NCI-H510A treated with DMSO at 0.1 percent for 48 hours (cell line): ENCODE data around the gene CD160.
"Not testable (repeated sequence)": the region's sequence is repeated elsewhere in the genome, so short reads cannot be mapped to it uniquely, and the experiment has no call there.

Experiments used
- DNase-seq: peaks from one replicate; lab custom pipeline; 2025; lab: John Stamatoyannopoulos, UW

CD160 gene

DNA sequence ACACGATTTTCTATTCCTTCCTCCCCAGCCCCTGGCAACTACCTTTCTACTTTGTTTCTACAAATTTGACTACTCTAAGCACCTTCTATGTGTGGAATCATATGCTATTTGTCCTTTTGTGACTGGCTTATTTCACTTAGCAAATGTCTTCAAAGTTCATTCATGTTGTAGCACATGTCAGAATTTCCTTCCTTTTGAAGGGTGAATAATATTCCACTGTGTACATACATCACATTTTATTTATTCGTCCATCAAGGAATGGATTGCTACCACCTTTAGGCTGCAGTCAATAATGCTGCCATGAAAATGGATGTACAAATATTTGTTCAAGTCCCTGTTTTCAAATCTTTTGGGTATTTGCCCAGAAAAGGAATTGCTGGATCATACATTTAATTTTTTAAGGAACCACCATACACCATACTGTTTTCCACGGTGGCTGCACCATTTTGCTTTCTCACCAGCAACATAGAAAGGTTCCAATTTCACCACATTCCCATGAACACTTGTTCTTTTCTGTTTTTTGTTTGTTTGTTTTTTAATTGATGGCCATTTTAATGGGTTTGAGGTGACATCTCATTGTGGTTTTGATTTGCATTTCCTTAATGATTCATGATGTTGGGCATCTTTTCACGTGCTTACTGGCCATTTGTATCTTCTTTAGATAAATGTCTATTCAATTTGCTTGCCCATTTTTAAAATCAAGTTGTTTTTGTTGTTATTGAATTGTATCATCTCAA lies 8.8 kb upstream of the CD160 start:
- DNase-seq, result no peak

DNA sequence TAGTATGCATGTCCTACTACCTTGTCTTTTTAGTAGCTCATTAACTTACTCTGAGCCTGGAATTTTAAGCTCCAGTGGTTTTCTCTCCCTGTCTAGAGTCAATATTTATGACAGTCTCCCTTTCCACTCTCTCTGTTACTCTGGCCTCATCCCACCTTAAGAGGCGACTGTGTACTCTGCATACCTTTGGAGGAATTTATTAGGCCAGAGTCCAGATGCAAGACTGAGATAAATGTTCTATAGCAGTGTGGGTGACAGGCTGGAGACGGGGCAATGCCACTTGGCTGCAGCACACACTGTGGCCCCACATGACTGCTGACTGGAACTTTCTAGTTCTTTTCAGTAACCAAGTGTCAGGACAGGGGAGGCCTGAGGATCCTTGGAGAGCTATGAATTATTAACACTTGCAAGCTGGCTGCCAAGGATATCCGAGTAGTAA lies 8.1 kb upstream of the CD160 start:
- no peak for DNase-seq

DNA sequence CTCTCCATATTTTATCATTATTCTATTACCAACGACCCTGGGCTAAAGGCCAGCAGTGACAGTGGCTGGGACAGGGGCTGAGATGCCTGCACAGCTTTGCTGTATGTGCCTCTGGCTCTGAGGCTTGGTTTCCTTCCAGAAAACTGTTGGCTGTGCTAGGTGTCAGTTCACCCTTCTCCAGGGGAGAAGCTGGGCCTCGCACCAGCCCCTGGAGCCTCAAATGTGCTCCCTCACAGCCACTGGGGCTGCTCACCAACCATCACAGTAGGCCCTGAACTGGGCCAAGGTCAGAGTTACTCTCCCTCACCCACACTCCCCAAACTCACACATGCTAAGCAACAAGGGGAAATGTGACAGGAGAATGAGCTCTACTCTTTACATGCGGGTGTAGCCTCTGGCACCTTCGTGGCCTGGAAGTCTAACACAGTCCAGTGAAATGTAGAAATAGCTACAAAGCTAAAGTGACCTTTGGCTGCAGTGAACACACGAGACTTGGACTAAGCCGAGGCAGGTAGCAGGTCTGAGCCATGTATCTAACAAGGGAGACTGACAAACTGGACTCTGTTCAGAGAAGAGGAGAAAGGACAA lies 4.7 kb upstream of the CD160 start:
- no peak for DNase-seq

DNA sequence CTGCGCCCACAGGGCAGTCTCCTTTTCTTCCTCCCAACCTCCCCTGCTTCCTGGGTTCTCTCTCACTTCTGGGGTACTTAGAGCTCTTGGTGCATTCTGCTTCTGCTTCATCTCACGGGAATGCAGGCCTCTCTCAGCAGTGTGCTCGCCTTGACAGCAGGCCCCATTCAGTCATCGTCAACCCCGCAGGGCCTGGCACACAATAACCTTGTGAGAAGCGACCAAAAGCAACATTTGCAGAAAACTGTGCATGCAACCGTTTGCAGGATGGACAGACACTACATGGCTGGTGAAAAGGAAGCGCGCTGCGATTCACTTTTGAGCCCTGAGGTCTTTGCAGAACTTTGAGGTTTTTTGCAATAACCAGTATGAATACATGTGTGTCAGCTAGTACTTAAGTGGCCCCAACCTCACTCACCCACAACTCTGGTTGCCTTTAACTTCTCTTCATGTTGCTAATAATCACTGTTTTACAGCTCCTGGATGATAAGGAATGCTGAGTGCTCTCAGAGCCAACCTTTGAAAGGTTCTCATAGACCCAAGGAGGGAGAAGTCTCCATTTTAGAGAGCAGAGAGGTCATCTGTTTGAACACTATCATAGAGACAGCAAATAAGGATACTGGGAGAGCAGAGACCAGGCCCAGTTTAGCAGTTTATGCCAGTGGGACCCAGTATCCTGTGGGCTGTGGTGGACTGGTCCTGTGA lies 2.5 kb upstream of the CD160 start:
- DNase-seq, result no peak

DNA sequence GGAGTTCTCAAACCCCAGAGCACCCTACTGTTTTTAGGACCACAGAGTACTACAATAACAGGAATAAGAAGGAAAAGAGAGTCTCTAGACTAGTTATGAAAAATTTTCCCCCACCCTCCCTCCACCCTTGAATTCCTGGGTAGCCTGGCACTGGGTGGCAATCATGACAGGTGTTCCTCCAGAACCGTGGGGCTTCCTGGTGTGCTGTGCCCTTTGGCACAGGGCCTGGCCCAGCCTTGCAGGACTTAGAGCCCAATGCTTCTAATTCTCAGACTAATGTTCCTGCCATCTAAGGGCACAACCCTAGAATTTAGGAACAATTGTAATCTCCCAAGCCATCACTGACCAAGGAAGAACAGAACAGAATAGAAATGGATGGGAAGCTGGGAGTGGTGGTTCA lies 1.5 kb upstream of the CD160 start:
- no peak for DNase-seq

DNA sequence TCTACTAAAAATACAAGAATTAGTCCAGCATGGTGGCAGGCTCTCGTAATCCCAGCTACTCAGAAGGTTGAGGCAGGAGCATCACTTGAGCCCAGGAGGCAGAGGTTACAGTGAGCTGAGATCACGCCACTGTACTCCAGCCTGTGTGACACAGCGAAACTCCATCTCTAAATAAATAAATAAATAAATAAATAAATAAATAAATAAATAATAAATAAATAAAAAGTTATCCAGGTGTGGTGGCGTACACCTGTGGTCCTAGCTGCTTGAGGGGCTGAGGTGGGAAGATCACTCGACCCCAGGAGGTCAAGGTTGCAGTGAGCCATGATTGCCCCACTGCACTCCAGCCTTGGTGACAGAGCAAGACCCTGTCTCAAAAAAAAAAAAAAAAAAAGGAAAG lies 834 bp upstream of the CD160 start:
- DNase-seq, result not testable (repeated sequence)

DNA sequence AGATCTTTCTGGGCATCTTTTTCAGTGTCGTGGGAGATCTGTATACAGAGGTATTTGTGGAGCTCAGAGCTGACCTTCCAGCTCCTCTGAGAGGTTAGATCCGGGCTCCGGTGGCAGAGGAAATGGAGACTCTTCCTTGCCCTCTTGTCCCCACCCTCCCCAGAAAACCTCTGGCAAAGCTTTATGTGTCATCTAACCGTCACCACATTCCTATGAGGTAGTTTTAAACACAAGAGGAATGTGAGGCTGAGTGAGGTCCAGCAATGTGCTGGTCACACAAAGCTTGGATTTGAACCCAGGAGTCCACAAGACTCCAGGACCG lies 1.2 kb downstream of the CD160 start:
- no peak for DNase-seq

DNA sequence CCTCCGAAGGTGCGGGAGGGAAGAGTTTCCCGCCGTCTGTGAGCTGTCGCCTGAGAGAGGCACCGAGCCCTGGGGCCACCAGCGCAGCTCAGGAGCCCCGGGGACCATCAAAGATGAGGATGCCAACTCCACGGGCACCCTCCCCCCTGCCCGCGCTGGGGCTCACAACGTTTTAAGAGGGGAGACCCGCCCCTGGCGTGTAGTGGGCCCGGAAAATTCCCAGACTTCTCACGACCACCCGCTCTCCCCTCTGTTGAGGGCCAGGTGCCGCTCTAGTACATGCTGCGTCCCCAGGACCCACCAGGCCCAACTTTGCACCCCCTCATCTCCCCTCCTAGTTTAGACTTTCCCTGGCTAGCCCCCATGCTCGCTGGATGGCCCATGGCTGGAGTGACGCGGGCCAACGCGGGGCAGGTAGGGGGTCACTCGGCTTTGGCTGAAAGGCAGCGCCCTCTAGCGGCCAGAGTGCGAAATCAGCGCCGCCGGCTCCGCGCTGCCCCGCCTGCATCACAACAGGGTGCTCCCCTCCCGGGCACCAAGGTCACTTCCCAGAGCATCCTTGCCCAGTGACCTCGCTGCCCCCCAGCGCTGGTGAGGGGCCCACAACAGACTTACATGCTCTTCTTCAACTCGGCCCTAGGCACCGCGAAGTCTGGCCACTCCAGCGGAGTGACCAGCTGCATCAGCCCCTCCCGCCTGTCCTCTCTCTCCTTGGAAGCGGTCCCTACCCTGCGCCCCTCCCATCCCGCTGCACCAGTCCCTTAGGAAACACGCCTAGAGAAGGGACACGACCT lies 1.8 kb downstream of the CD160 start:
- peak; percentile 56 for DNase-seq

DNA sequence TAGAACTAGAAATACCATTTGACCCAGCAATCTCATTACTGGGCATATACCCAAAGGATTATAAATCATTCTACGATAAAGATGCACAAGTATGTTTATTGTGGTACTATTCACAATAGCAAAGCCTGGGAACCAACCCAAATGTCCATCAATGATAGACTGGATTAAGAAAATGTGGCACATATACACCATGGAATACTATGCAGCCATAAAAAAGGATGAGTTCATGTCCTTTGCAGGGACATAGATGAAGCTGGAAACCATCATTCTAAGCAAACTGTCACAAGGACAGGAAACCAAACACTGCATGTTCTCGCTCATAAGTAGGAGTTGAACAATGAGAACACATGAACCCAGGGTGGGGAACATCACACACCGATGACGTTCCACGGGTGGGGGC lies 6.9 kb downstream of the CD160 start:
- not testable (repeated sequence) for DNase-seq

DNA sequence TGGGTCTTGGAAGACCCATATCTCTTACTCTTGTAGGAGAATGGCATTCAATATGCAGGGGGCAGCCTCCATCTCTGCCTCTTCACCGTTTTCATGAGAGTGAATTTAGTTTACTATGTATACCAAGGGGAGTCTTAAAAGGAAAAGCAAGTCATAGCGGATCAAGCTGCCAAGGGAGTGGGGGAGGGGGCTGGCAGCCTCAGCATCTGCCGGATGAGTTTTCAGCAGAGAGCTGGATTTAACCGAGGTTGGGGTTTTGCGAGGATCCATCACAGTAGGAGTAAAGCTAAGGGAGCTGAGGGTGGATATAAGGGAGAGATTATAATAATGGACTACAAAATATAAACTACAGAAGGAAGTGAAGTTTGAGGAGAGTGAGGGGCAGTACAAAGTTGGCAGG lies 9.9 kb downstream of the CD160 start:
- no peak for DNase-seq

DNA sequence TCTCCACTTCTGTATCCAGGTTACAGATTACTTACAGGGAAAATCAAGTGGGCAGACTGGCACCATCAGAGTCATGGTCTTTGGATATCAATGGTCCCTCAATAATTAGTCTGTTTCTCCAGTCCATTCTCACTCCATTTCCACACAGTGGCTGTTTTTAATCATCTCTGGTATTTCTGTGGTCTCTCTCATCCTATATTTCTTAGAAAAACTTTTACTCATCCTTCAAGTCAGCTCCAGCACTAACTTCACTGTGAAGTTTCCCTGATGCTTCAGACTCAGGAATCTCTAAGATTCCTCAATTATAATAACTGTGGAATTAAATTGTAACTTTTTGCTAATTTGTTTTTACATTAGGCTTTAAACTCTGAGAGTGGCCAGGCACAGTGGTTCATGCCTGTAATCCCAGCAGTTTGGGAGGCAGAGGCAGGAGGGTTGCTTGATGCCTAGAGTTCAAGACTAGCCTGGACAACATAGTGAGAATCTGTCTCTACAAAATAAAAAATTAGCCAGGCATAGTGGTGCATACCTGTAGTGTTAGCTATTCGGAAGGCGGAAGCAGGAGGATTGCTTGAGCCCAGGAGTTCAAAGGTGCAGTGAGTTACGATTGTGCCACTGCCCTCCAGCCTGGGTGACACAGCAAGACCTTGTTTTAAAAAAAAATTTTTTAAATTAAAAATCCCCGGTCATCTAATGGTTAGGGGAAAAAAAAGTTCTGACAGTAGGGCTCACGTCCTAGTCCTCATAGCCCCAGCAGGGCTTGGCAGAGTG lies 10.6 kb downstream of the CD160 start:
- no peak for DNase-seq

DNA sequence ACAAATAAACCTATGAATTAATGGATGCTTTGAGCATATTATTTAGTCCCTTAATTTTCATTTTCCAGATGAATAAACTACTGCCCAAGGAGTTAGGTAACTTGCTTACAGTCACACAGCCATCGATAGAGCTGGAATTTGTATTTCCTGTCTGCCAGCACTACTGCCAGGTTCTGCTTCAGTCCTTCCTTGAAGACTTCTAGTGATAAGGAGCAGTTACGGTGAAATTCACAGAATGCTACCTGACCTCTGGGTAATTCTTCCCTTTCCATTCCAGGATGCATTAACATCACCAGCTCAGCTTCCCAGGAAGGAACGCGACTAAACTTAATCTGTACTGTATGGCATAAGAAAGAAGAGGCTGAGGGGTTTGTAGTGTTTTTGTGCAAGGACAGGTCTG lies 11.2 kb downstream of the CD160 start:
- DNase-seq, result no peak

DNA sequence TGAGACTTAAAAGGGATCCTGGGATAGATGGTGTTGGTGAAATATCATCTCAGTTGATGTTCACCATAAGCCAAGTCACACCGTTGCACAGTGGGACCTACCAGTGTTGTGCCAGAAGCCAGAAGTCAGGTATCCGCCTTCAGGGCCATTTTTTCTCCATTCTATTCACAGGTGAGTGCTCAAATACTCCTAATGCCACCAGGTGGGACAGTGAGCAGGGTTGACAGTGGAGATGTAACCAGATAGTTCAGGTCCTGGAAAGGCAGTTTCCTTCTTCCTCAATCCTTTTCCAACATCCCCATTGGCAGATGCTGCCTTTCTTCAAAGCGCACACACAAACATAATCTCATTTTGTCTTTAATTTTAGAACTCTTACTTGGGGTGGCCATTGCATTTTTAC lies 11.6 kb downstream of the CD160 start:
- DNase-seq, result no peak

DNA sequence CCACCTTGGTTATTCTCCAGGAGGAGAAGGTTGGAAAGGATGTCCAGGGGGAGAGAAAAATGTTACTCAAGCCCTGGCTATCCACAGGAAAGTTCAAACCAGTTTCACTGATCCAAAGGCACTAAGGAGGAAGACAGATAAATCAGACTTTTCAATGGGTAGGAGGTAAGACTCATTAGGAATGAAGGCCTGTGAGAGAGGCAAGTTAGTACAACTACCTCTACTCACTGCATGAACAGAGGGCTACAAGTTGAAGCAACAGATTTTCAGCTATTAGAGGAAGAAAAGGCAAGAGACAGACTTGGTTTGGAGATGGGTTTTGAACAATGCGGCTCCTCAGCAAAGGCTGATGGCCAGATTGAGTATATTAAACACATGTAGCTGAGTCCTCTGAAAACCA lies 16.9 kb downstream of the CD160 start:
- no peak for DNase-seq

DNA sequence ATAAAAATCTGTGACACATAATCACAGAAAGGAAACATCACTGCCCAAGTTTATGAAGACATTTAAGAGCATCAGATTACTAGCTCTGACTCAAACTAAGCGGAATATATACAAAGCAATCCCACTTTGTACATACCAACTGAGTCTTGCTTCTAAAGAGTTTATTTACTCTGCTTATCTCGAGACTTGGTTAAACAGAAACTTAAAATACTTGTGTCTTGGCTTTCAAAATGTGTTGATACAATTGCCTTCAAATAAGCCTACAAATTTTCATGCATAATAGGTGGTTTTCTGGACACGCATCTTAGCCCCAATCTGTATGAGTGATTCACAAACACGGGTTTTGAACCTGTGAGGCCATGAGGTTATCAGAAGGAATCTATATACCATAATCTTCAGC lies 21.0 kb downstream of the CD160 start:
- no peak for DNase-seq

DNA sequence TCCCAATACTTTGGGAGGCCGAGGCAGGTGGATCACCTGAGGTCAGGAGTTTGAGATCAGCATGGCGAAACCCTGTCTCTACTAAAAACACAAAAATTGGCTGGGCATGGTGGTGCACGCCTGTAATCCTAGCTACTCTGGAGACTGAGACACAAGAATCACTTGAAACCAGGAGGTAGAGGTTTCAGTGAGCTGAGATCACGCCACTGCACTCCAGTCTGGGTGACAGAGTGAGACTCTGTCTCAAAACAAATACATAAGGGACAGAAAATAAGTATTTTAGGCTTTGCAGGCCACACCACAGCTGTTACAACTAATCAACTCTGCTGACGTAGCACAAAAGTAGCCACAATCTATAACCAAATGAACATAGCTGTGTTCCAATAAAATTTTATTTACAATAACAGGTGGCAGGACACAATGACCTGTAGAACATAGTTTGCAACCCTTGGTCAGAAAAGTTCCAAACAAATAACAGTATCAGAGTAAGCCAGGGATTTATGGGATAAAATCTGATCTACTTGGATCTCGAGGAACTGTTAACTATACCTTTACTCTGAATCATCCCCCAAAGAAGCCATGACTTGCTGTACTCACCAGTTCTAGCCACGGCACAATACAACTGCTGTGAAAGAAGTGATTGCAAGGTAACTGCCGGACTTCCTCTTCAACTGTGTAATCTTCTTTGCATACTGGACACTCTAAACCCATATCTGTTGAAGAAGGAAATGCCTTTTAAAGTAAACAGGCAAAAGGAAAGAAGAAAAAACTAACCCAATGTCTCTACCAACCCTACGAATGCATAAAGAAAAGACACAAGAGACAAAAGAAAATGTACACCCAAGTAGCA lies 28.3 kb downstream of the CD160 start:
- no peak for DNase-seq

DNA sequence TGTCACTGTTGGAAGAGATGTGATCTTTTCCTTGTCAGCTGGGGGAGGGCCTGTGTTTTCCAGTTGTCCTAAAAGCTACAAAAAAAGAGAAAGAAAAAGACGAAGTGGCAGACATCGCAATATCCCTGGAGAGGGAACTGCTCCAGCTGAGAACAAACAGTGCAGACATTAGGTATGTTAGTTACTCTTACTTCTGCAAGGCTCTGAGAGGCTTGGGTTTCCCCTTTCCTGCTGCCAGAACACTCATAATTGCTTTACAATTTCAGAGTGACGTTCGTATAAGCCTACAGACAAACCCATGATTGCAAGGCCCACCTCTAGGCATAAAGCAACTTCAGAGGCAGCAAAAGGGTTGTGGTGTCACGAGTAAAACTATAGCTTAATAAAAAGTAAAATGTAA lies 31.1 kb downstream of the CD160 start:
- no peak for DNase-seq

DNA sequence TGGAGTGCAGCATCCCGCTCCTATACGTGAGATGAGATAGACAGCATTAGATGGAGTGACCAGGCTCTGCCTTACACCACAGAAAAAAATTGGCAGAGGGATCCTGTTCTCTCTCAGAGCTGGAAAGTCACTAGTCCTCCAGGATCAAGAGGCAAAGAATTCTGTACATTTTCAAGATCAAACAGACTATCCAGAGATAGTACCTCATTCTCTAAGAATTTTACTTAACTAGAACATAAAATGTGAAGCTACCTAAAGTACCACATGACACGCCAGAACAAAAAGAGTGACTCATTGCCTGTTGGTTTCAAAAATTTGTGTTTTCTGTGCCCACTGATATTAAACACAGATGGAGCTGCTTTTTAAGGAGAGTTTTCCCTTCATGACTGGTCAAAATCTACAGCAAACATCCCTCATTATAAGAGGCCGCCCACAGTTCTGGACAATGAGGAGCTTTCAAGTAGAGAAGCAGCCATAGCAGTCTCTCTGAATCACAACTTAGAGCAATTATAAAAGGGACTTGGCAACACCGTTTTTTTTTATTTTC lies 32.3 kb downstream of the CD160 start:
- DNase-seq, result no peak

DNA sequence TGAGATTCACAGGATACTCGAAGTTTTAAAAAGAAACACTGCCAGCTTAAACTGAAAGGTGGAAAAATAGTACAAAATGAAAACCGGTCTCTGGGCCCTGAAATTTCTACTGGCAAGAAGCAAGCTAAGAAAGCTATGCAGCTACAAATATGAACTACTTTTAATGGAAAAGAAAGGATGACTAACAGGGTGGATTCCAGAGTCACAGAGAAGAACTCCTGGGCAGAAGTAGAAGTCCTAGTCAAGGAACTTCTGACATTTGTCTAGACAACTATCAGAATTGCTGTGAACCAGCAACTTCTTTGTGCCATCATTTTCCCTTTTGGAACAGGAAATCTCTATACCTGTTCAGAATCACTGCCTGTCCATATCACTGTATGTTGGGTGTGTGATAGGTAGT lies 38.1 kb downstream of the CD160 start:
- no peak for DNase-seq

DNA sequence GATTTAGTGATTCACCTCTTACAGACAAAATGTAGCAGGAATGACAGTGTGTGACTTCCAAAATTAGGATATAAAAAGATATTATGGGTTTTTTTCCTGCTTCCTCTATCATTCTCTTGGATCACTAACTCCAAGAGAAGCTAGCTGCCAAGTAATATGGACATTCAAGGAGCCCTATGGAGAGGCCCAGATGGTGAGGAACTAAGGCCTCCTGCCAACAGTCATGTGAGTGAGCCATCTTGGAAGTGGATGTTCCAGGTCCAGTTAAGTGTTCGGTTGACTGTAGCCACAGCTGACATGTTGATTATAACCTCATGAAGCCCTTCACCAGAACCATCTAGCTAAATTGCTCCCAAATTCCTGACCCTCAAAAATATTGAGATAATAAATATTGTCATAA lies 38.8 kb downstream of the CD160 start:
- DNase-seq, result no peak

DNA sequence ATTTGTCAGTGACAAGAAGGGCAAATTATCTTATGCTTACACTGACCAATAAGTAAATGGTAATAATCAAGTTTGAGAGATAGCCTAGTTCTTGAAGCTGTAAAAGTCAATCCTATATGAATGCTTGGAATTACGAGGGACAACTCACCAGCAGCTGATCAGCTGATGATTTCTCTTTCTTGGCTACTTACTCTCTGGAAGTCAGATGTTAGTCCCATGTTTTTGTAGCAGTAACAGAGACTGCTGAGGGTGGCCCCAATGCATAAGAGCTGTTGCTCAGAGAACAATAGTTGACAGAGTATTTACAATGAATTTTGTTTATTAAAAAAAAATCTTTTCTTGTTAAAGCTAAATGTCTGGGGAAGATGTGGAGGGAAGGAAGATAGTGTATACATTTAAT lies 39.3 kb downstream of the CD160 start:
- DNase-seq, result no peak
